HG03159 (cell line): ENCODE results near the gene ILDR2.

ENCODE experiments used
- ATAC-seq: cut with Tn5 transposase; IDR thresholded peaks from one replicate; pipeline ENCODE4 v1.9.1; 2021; ENCODE audit warnings: mild to moderate bottlenecking, moderate library complexity; ENCODE audit not compliant: unreplicated experiment

The ILDR2 gene

DNA sequence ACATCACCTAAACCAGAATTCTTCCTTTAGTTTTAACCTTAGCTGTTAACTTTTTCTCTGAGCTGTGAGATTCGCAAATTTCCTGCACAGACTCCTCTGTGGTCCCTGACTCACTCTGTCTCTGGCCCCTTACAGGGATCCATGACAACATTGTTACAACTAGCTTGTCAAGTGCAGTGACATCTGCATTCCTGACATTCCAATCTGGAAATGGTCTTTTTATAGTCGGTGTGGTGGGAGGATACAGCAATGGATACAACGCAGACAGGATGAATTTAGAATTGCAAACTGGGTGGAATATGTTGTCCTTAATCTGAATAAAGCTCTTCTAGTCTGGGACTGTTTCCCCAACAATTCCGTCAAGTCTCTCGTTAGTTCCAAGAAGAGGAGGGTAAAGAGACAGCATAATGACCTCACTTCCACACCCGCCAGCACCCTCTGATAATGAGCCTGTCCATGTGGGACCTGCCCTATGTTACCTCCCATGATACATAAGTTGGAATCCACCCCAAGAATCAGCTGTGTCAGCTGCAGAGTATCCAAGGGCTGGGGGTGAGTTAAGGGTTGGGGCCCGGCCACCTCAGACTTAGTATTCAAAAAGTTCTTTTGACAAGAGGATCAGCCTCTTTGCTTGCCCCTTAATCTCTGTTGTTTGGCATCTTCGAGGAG lies 49.4 kb downstream of the ILDR2 start:
- no peak for ATAC-seq

DNA sequence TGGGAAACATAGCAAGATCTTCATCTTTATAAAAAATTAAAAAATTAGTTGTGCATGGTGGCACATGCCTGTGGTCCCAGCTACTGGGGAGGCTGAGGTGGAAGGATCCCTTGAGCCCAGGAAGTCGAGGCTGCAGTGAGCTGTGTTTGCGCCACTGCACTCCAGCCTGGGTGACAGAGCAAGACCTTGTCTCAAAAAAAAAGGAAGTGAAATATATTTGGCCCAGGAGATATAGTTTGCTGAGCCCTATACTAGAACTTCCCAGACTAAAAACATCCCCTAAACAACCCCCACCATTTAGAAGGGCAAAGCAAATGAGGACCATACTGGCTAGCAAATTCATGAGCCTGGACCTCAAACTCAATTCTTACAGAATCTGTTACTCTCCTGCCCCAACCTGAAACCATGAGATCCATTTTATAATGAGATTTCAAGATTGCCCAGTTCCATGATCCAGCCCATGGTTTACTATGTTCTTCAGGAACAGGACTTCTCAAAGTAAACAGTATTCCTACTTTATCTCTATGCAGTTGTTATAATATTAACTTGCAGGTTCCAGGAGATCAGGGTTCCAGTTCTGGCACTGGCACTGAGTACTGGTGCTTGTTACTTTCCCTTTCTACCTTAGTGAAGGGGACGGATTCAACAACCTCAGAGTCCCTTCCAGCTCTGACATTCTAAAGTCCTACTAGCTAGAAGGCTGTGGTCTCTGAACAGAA lies 50.4 kb downstream of the ILDR2 start:
- ATAC-seq = peak; percentile 66

DNA sequence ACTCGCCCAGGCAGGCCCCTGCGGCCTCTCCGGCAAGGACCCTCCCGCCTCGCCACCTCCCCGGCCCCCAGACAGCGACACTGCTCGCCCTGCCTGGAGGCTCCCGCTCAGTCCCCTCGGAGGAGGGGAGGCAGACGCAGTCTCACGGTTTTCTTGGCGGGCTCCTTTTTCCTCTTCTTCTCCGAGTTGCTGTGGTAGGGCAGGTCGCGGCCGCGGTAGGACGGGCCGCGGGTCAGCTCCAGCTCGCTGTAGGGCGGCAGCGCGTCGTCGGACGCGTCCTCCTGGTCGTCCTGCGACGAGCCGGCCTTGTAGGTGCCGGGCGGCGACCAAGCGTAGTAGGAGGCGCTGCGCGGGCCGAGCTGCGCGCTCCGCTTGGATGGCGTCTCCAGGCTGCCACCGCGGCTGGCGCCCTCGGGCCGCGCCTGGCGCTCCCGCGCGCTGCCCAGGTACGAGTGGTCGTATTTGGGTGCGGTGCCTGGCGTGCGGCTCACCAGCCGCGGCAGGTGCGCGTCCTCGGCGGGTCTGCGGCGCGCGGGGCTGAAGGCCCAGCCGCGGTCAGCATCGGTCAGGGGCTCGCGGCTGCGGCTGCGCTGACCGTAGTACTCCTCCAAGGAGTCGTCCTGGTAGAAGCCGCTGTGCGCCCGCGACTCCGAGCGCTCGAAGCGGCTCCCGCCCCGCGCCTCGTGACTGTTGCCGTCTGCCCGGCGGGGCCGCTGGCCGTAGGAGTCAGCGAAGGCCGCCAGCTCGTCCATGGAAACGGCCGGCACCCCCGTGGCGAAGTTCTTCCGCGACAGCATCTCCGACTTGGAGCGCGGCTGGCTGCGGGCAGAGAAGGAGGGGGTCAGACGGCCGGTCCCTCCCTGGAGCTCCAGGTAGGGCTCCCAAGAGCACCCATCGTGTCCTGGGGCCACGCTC lies 54.5 kb downstream of the ILDR2 start:
- no peak for ATAC-seq

DNA sequence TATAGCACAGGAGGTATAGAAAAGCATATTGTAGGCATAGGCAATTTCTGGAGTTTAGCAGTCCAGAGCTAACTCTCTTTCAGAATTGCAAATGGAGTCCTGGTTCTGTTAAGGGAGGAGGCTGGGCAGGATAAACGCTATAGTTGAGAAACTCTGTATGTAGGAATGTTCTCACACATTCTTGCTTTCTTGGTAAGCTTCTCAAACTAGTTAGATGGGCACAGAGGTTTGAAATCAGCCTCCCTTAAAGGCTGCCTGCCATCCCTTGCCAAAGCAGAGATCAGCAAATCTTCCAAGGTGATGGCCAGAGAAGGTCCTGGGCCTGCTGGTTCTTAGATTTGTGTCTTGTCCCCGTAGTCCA lies 56.4 kb downstream of the ILDR2 start:
- no peak for ATAC-seq

DNA sequence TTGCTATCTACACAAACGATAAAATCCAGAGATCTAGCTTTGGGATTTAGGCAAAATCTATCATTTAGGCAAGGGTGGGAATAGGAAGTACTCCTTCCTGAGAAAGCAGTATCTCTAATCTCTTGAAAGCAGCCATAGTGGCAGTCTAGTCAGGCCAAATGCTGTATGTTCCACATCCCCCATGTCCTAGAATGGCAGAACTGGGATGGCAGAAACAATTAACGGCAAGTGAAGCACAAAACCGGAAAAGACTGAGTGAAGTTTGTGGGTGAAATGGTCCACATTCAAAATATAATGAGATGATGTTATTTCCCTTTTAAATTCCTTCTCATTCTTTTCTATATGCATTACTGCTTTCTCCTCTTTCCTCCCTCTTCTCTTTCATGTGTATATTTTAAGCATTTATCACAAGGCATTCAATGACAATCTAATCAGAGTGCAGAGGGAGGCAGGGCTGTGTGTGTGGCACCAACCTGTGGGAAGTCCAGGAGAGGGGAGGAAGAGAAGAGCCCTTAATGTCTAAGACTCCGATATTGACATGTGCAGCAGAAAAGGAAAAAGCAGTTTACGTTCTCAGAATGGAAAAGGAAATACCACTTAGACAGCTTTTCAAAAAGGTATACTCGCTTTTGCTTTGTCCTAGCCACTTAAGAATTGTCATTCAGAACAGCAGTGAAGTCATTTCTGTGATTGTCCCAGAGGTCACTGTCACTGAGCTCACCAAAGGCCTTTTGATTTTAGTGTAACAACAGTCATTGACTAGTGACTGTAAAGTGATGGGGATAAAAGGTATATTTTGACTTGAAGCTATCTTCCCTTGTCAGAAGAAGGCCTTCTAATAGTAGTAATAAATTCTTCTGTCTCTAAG lies 57.0 kb downstream of the ILDR2 start:
- no peak for ATAC-seq

DNA sequence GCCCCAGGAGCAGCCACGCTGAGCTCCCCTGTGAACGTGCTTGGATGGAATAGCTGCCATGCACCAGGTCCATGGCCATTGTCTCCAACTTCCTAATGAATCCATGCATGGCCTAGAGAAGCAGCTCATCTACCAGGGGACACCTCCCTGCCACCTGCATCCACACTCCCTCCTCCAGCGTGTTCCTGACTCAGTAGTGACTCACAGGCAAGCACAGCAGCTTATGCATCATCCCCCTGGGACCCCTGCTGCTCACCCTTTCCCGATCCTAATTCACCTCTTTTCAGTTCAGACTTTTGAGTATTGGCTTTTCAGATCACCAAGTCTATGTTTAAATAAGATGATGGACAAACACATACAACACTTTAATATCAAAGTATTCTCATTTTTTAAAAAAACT lies 59.4 kb downstream of the ILDR2 start:
- no peak for ATAC-seq

DNA sequence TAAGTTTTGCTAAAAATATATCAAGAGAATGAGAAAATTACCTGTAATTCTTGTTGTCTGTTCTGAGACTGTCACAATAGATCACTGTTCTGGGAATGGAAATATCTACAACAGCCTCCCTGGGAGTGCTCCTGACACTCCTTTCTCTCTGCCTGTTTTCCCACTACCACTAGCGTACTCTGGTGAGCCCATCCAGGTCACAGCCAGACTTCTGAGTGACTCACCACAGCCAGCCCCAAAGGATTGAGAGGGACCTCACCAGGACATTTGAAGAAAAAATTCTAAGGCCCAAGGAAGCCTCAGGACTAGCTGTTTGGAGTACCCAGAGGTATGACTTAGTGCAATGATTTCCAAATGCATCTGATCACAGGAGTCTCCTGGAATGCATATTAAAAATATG lies 60.3 kb downstream of the ILDR2 start:
- no peak for ATAC-seq

DNA sequence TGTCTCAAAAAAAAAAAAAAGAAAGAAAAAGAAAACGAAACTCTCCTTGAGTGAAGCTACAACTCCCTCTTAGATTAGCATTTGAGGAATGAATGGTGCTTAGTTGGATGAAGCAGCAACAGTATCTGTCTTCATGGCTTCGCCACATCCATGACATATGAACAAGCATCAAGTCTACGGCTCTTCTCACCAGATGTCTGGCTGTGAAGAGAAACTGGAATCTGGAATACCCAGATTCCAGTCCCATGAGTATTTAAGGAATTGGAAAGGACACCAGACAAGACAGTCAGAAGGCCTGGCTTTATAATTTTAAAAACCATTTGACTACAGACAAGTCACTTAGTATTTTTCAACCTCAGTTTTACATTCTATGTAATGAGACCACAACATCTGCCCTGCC lies 61.2 kb downstream of the ILDR2 start:
- no peak for ATAC-seq

DNA sequence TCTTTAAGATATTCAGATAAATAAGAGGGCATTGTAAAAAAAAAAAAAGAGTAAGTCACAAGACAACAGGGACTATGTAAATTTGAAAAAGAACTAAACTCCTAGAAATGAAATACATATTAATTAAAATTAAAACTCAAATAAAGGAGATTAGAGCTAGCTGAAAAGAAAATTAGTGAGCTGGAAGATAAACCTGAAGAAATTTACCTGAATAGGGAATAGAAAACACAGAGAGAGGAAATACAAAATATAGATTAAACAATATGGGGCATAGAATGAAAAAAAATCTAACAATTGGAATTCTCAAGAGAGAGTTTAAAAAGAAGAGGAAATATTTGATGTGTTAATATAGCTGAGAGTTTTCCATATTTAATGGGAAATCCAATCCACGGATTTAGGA lies 63.7 kb downstream of the ILDR2 start:
- no peak for ATAC-seq

DNA sequence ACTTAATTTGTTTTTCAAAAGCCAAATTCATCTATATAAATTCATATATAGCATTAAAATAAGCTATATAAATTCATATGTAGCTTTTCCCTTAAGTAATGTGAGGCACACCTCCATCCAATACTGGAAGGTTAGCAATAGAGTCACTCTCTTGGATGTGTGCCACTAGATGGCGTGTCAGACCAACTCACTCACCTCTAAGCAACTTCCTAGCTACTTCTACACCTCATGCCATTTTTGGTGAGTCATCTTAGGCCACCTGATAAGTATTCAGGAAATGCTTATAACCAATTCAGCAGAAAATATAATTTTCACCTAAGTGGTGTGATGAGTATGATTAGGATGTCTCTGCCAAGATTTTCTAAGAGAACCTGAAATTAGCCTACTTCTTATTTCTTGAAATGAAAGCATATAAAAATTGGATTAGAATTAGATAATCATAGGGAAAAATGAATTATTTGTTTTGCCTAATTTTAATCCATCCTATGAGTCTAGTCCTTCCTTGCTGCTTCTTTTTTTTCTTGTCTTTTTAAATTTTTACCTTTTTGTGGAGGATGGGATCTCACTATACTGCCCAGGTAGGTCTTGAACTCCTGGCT lies 64.8 kb downstream of the ILDR2 start:
- ATAC-seq = peak; percentile 95

DNA sequence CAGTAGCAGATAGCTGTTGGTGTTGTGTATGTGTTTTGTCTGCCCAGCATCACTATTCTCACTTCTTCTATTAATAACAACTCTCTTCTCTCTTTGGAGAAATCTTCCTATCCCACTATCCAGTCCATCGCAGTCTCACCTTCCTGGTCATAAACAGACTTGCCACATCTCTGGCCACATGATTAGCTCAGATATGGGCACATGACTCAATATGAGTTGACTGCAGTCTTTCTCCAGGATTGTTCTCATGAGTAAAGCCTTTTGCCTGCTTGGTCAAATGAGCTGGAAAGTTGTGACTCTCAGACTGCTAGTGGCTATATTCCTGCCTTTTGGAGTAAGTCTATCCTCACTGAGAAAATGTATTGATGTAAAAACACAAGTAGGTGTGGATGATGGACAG lies 66.4 kb downstream of the ILDR2 start:
- no peak for ATAC-seq

DNA sequence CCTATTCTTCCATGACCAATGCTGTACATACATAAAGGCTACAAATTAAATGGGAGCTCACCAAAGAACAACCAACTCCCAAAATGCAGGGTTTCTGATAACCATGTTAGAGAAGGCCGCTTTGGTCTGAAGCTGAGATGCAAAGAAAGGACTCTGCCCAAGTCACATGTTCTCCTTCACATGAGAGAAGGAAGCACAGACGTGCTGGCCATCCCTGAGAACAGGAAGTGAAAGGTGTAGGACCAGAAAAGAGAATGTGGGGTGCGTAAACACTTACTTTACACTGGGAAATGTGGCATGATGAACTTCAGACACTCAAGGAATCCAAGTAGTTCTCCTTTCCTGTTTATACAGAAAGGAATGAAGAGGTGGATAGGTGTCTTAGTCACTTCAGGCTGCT lies 67.6 kb downstream of the ILDR2 start:
- ATAC-seq = no peak

DNA sequence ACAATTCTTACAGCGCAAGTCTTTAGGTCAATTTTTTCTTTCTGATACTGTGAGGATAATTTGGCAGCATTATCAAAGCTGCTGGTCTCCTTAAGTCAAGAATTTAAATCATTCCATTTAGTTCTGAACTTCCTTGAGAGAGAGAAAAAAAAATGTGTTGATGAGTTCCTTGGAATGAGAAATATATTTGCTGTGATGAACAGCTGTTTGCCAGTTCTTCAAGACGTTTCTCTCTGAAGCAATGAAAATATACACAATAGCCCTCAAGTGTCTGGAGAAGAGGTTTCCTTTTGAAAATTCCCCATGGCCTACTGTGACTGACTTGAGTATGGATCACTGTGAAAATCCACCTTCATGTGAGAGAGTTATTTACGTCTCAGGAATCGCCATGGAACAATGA lies 68.3 kb downstream of the ILDR2 start:
- ATAC-seq = no peak

DNA sequence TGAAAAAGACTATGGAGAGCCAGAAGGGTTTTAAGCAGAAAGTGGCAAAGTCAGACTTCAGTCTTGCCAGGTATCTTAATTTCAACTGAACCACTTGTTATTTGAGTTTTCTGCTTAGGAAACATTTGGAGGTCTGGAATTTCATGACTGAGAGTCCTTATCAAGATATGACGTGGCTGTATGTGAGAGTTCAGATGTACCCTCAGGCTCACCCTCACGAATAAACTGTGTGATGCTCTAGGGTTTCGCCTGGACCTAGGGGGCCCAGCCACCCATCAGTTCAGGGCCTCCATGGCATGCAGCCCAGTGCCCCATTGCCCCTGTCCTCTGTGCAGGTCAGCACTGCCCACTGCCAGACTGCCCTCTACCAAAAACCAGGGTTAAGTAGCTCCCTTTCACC lies 68.7 kb downstream of the ILDR2 start:
- no peak for ATAC-seq

DNA sequence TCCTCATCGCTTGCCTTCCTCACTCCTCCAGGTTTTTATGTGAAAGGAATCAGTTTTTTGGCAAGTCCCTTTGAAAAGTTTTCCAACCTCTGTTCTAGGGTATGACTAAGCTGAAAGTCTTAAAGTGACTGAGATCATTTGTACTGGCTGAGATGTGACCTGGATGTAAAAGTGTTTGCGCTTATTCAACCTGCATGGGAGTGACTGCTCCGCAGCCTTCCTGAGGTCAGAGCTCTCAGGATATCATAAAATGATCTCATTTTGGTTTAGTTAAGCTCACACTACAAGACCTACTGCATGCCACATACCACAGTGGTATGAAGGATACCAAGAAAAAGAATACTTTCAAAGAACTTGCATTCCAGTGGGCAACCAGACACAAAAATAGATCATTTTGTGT lies 69.4 kb downstream of the ILDR2 start:
- ATAC-seq = no peak

DNA sequence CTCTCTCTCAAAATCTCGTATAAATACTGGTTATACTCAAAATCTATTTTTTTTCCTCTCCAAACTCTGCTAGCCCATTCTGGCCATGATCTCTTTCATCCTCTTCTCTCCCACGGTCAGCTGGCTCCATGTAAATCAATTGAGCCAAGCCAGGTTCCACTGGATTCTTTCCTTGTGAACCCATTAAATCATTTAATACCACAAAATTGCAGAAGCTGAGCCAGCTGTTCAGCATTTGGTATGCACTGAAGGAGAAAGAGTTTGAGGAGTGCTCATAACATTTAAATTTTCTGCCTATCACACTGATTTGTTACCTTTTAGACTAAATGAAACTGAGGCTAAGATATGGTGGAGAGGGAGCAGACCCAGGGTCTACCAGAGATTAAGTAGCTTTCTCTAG lies 70.2 kb downstream of the ILDR2 start:
- ATAC-seq = no peak

DNA sequence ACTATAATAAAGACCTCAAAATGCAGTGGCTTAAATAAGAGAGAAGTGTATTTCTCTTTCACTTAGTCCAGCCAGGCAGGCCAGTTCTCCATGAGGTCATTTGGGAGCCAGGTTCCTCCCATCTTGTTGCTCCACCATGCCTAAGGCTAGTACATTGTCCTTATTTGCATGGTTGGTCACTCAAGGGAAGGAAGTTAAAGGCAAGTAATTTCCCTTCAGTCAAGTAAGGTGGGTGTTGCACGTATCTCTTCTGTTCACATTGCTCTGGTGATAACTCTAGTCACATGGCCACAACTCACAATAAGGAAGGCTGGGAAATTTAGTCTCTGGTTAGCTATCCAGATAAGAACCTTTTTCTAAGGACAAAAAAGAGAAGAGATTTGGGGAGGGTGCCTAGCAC lies 72.1 kb downstream of the ILDR2 start:
- no peak for ATAC-seq

DNA sequence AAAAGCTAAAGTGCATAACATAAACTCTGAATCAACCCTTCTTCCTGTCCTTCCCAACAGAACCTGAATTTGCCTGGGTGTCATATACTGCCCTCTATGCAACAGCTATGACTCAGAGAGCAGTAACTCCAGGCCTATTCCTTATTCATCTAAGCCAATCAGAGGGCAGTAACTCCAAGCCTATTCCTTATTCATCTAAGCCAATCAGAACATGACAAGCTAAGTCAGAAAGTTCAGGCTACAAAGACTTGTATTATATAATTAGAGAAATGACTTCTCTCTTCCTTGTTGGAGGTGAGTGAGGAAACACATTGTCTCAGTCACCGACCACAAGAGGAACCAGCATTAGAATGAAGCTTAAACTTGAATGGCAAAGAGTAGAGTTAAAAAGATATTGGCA lies 73.1 kb downstream of the ILDR2 start:
- ATAC-seq = no peak

DNA sequence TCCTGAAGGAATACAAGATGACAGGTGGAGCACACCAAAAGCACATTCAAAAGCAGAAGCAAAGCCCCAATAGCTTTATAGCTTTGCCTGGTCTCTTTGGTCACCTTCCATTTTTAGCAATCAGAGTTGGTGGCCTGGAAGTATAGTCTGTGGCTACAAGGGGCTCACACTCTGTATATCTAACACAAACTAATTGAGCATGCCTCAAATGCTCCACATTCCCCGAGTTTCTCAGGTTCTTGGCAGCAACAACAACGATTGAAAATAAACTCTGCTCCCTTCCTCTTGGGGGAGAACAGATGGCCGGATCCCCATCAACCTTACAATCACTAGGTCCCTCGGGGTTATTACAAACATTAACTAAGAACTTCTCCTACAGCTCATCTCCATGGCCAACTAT lies 74.4 kb downstream of the ILDR2 start:
- no peak for ATAC-seq

DNA sequence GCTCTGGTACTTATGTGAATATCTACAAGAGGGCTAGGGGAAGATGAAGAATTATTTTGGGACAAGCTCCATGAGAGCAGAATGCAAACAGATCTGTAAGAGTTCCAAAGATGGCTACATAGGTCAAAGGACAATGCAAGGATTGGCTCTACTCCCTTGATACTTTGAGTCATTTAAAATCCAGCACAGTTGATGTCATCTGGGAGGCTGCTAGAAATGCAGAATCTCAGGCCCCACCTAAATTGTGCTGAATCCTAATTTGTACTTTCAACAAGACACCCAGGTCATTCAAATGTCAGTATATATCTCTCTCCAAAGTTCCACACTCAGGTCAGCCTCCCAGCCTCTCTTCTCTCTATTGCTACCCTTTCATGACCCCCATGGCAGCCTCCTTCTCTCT lies 75.6 kb downstream of the ILDR2 start:
- no peak for ATAC-seq

DNA sequence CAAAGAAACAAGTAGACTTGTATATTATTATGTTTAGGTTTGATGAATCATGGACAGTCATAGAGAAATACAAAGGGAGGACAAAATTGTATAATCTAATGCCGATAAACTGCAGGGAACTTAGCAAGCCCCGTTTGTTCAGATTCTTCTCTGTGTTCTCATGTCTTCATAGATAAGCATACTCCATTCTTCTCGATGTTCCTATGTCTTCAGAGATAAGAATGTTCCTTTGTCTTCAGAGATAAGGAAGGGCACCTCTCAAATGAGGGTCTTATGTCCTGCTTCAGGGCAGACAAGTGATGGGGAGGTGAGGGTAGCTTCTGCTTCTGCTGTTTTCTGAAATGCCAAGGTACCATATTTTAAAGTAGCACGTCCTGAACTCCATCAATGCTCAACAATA lies 79.6 kb downstream of the ILDR2 start:
- ATAC-seq = no peak
